Smooth muscle cell (in vitro differentiated cells): Measurements from ENCODE around the gene NPTXR. TPM values are rescaled to one million over a fixed set of nuclear protein-coding genes. Genes with fewer than 3 reads are reported as not detected.

Experiments used
- DNase-seq: peaks from one replicate; lab custom pipeline; 2025; ENCODE audit not compliant: unreplicated experiment; lab: John Stamatoyannopoulos, UW
- H2AFZ ChIP-seq: fragments of 200-600 bp; sonication (generic); 2 replicates; pipeline ENCODE4 v1.6.0; 2016; ENCODE audit warnings: antibody characterized with exemption, low read depth, mild to moderate bottlenecking
- H3F3A ChIP-seq: fragments of 200-600 bp; sonication (generic); 2 replicates; pipeline ENCODE4 v1.6.0; 2017; ENCODE audit warnings: antibody characterized with exemption, low read depth
- H3K27ac ChIP-seq: fragments of 200-600 bp; sonication (generic); 2 replicates; pipeline ENCODE4 v1.5.1; 2016; ENCODE audit warnings: low read depth, mild to moderate bottlenecking
- H3K27me3 ChIP-seq: fragments of 200-600 bp; sonication (generic); 2 replicates; pipeline ENCODE4 v1.6.1; 2016; ENCODE audit warnings: low read depth, mild to moderate bottlenecking
- H3K36me3 ChIP-seq: fragments of 200-600 bp; sonication (generic); 2 replicates; pipeline ENCODE4 v1.5.1; 2016; ENCODE audit warnings: low read depth
- H3K4me1 ChIP-seq: fragments of 200-600 bp; sonication (generic); 2 replicates; pipeline ENCODE4 v1.5.1; 2016; ENCODE audit warnings: low read depth
- H3K4me2 ChIP-seq: fragments of 200-600 bp; sonication (generic); 2 replicates; pipeline ENCODE4 v1.6.0; 2016; ENCODE audit warnings: mild to moderate bottlenecking
- H3K4me3 ChIP-seq: fragments of 200-600 bp; sonication (generic); 2 replicates; pipeline ENCODE4 v1.5.1; 2016; ENCODE audit warnings: mild to moderate bottlenecking
- H3K79me2 ChIP-seq: fragments of 200-600 bp; sonication (generic); 2 replicates; pipeline ENCODE4 v1.6.0; 2016; ENCODE audit warnings: low read depth, mild to moderate bottlenecking
- H3K9ac ChIP-seq: fragments of 200-600 bp; sonication (generic); 2 replicates; pipeline ENCODE4 v1.6.0; 2016; ENCODE audit warnings: low read depth
- H3K9me3 ChIP-seq: fragments of 200-600 bp; sonication (generic); replicated peaks from 2 replicates; pipeline ENCODE4 v1.5.1; 2016; ENCODE audit warnings: low read depth
- H4K20me1 ChIP-seq: fragments of 200-600 bp; sonication (generic); 2 replicates; pipeline ENCODE4 v1.6.0; 2016; ENCODE audit warnings: low read depth
- WGBS: methylation state at CpG from one replicate; pipeline ENCODE4 v1.1.7; 2016; ENCODE audit warnings: low lambda C conversion rate; 5-methylcytosine and 5-hydroxymethylcytosine counted together
- polyA plus RNA-seq: library from polyadenylated mRNA; unstranded; fragments of >200 nt; fragmentation: Nextera tagmentation; extraction: Ambion mirVana; gene quantifications from 2 replicates; pipeline ENCODE4 v1.2.1, GENCODE V29; 2016
- total RNA-seq: library from RNA; depleted of rRNA; stranded (reverse); fragments of >200 nt; gene quantifications from 2 replicates; pipeline ENCODE4 v1.2.3, GENCODE V29; 2014
- TF ChIP-seq, protein P1 (sequence below): fragments of 200-600 bp; sonication (generic); IDR thresholded peaks from 2 replicates; pipeline ENCODE4 v1.5.1; 2017; ENCODE audit warnings: borderline replicate concordance, mild to moderate bottlenecking, antibody characterized with exemption; ENCODE audit not compliant: insufficient read depth, poor library complexity, severe bottlenecking

NPTXR gene
- total and polyA plus RNA-seq, 2 experiments from 2014 or later = 2.0 to 3.9 TPM

DNA sequence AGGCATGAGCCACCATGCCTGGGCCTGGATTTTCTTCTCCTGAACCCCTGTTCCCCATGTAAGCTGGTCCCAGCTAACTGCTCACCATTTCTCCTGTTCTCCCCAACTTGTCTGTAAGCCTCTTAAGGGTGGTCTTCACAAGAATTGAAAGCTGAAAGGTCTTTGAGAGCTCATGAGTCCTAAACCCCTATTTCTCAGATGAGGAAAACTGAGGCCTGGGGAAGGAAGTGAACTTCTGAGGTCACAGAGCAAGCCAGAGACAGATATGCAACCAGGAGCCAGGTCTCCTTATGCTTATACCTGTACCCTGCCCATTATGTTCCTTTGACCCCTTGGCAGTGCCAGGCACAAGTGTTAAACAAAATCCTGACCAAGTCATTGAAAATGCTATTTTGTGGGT is 16.3 kb downstream of the NPTXR start:
- H3K9me3 ChIP-seq = no peaks in the 10 kb centered on the region
- H3K27ac ChIP-seq = no peak overlapping the region
- H3K9ac ChIP-seq = no peak overlapping the region
- DNase-seq = no peak
- H4K20me1 ChIP-seq = no peaks in the 10 kb centered on the region
- no peak overlapping the region for H3K4me3 ChIP-seq
- no peaks in the 10 kb centered on the region for H3K36me3 ChIP-seq
- no peaks in the 10 kb centered on the region for H3K79me2 ChIP-seq
- TF ChIP-seq, protein P1, sequence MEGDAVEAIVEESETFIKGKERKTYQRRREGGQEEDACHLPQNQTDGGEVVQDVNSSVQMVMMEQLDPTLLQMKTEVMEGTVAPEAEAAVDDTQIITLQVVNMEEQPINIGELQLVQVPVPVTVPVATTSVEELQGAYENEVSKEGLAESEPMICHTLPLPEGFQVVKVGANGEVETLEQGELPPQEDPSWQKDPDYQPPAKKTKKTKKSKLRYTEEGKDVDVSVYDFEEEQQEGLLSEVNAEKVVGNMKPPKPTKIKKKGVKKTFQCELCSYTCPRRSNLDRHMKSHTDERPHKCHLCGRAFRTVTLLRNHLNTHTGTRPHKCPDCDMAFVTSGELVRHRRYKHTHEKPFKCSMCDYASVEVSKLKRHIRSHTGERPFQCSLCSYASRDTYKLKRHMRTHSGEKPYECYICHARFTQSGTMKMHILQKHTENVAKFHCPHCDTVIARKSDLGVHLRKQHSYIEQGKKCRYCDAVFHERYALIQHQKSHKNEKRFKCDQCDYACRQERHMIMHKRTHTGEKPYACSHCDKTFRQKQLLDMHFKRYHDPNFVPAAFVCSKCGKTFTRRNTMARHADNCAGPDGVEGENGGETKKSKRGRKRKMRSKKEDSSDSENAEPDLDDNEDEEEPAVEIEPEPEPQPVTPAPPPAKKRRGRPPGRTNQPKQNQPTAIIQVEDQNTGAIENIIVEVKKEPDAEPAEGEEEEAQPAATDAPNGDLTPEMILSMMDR = no peak
- no peak overlapping the region for H3K4me2 ChIP-seq
- H3K27me3 ChIP-seq = no peaks in the 10 kb centered on the region
- no peak overlapping the region for H2AFZ ChIP-seq
- H3F3A ChIP-seq = no peaks in the 10 kb centered on the region
- H3K4me1 ChIP-seq = no peaks in the 10 kb centered on the region

DNA sequence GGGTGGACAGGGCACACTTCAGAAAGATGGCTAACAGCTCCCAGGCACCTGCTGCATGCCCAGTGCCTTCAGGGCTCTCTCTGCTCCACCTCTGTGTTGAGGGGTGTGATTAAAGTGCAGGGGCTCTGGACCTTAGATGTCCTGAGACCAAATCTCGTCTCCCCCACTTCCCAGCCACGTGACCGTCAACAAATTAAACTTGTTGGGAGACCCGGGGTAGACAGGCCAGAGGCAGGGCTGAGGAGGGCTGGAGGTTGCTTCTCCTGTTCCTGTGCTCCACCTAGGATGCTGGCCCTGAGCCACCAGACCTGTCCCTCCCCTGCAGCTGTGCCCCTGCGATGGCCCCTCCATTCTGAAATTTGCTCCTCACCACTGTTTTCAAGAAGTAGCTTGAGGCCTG is 17.0 kb downstream of the NPTXR start:
- Histone ChIP-seq H4K20me1 (no peaks in the 10 kb centered on the region), H3K79me2 (no peaks in the 10 kb centered on the region), H3F3A (no peaks in the 10 kb centered on the region), H3K9ac (no peak overlapping the region), H2AFZ (no peak overlapping the region), H3K27me3 (no peaks in the 10 kb centered on the region), H3K4me2 (no peak overlapping the region), H3K4me3 (no peak overlapping the region), H3K4me1 (no peaks in the 10 kb centered on the region), H3K36me3 (no peaks in the 10 kb centered on the region), H3K9me3 (no peaks in the 10 kb centered on the region), H3K27ac (no peak overlapping the region)
- WGBS = 93% methylated on average over 5 of the region's 5 CpGs
- no peak for DNase-seq
- TF ChIP-seq, protein P1 = no peak

DNA sequence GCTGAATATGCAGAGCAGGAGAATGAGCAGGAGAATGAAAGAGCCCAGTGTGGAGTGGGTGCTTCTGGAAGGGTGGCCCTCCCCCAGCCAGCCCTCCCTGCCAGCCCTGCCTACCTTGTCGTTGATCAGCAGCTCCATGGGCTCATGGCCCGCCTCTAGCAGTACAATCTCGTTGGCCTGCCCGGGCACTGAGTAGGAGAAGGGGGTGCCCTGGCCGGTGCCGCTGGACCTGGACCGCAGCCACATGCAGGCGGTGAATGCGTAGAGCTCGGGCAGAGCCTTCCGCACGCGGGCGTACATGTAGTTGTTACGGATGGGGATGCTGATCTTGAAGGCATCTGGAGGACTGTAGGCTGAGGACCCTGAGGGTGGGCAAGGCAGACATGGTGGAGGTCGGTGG is 17.4 kb downstream of the NPTXR start:
- Histone ChIP-seq H3K27me3 (no peaks in the 10 kb centered on the region), H4K20me1 (no peaks in the 10 kb centered on the region), H3K9me3 (no peaks in the 10 kb centered on the region), H3F3A (no peaks in the 10 kb centered on the region), H3K27ac (no peak overlapping the region), H3K4me3 (no peak overlapping the region), H3K79me2 (no peaks in the 10 kb centered on the region), H2AFZ (no peak overlapping the region), H3K36me3 (no peaks in the 10 kb centered on the region), H3K4me2 (no peak overlapping the region), H3K9ac (no peak overlapping the region), H3K4me1 (no peaks in the 10 kb centered on the region)
- WGBS = 96% methylated on average over 16 of the region's 16 CpGs
- TF ChIP-seq, protein P1 = no peak
- no peak for DNase-seq

DNA sequence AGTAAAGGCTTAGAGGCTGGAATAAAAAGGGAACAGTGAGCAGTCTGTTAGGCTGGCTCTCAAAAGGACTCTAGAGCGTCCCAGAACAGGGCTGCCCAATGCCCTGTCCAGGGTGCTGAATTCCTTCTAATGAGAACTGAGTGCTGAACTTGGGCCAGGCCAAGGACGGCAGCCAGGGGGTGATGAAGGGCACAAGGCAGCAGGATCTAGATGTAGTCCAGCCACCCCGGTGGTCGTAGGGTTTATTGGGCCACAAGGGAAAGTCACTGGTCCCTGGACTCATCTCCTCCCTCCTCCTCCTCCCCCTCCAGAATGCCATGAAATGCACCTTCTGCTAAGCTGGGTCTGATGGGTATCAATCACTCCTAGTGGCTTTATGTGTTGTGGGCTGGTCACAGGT is 19.2 kb downstream of the NPTXR start:
- Histone ChIP-seq H4K20me1 (no peaks in the 10 kb centered on the region), H3K4me3 (no peak overlapping the region), H3K79me2 (no peaks in the 10 kb centered on the region), H3K4me1 (no peaks in the 10 kb centered on the region), H2AFZ (no peak overlapping the region), H3K36me3 (no peaks in the 10 kb centered on the region), H3F3A (no peaks in the 10 kb centered on the region), H3K9ac (no peak overlapping the region), H3K27me3 (peaks cover 4% of the 10 kb centered on the region), H3K27ac (no peak overlapping the region), H3K9me3 (no peaks in the 10 kb centered on the region), H3K4me2 (no peak overlapping the region)
- TF ChIP-seq, protein P1 = peak; percentile 38
- DNase-seq = peak; percentile 29
- 6% methylated on average over 4 of the region's 4 CpGs for WGBS
